ENCODE results near the gene ADAP1.
"Not testable (repeated sequence)": the region's sequence is repeated elsewhere in the genome, so short reads cannot be mapped to it uniquely, and the experiment has no call there.

ADAP1 gene

GRCh38 chr7:910441-910861, 44.0 kb downstream of the ADAP1 start:
- no peak for DNase-seq (ENCODE audit: low spot score)

- no peak for DNase-seq (ENCODE audit: low spot score)
Observed at GRCh38 chr7:909358-910329, 44.8 kb downstream of the ADAP1 start.

GRCh38 chr7:908591-909357, 45.7 kb downstream of the ADAP1 start:
- not testable (repeated sequence) for DNase-seq (ENCODE audit: low spot score)

GRCh38 chr7:908159-908581, 46.3 kb downstream of the ADAP1 start:
- DNase-seq (ENCODE audit: low spot score): no peak

GRCh38 chr7:907158-907980, 47.1 kb downstream of the ADAP1 start:
- DNase-seq (ENCODE audit: low spot score): no peak

GRCh38 chr7:906776-907157, 47.7 kb downstream of the ADAP1 start:
- DNase-seq (ENCODE audit: low spot score): no peak

- DNase-seq (ENCODE audit: low spot score): no peak
Observed at GRCh38 chr7:904847-905246, 49.6 kb downstream of the ADAP1 start.

- no peak for DNase-seq (ENCODE audit: low spot score)
Observed at GRCh38 chr7:903921-904755, 50.3 kb downstream of the ADAP1 start.

- no peak for DNase-seq (ENCODE audit: low spot score)
Observed at GRCh38 chr7:902996-903395, 51.5 kb downstream of the ADAP1 start.

- peak; percentile 83 for DNase-seq (ENCODE audit: low spot score)
Observed at GRCh38 chr7:901388-902154, 52.9 kb downstream of the ADAP1 start.

- no peak for DNase-seq (ENCODE audit: low spot score)
Observed at GRCh38 chr7:901041-901387, 53.5 kb downstream of the ADAP1 start.

GRCh38 chr7:900331-901040, 54.0 kb downstream of the ADAP1 start:
- no peak for DNase-seq (ENCODE audit: low spot score)

GRCh38 chr7:899806-900205, 54.7 kb downstream of the ADAP1 start:
- no peak for DNase-seq (ENCODE audit: low spot score)

GRCh38 chr7:898855-899681, 55.4 kb downstream of the ADAP1 start:
- DNase-seq (ENCODE audit: low spot score): no peak

- no peak for DNase-seq (ENCODE audit: low spot score)
Observed at GRCh38 chr7:898460-898854, 56.0 kb downstream of the ADAP1 start.

GRCh38 chr7:897771-898376, 56.6 kb downstream of the ADAP1 start:
- DNase-seq (ENCODE audit: low spot score): no peak

GRCh38 chr7:897086-897485, 57.4 kb downstream of the ADAP1 start:
- no peak for DNase-seq (ENCODE audit: low spot score)

All from SK-N-DZ (cell line).